Aorta (tissue), 5 donors: ENCODE measurements around the gene RAB3B. TPM values are rescaled to one million over a fixed set of nuclear protein-coding genes. Genes with fewer than 3 reads are reported as not detected.

Experiments
- ATAC-seq: fragments of 200-7000 bp; cut with Tn5 transposase; one replicate; pipeline ENCODE4 v1.9.1; 2022; ENCODE audit warnings: moderate library complexity; ENCODE audit not compliant: low FRiP score
- DNase-seq, 2 donors: peaks; one replicate each; pipeline ENCODE4 v3.0.0-alpha.2; 2020
- H3K27ac ChIP-seq, 2 donors: one replicate each; pipeline ENCODE4 v1.5.1; 2013; ENCODE audit warnings: low read length in 2 of 2, mild to moderate bottlenecking in 2 of 2, moderate library complexity in 2 of 2, control low read depth in 1 of 2, inconsistent platforms in 1 of 2, low read depth in 1 of 2
- H3K27me3 ChIP-seq, 2 donors: one replicate each; pipeline ENCODE4 v1.6.1; 2013; ENCODE audit warnings: control low read depth in 1 of 2, low read length in 1 of 2, mild to moderate bottlenecking in 1 of 2, moderate library complexity in 1 of 2; ENCODE audit not compliant: insufficient read depth in 2 of 2, control insufficient read depth in 1 of 2
- H3K36me3 ChIP-seq, 2 donors: one replicate each; pipeline ENCODE4 v1.6.1; 2013; ENCODE audit warnings: control low read depth in 1 of 2, low read length in 1 of 2, mild to moderate bottlenecking in 1 of 2; ENCODE audit not compliant: insufficient read depth in 2 of 2, control insufficient read depth in 1 of 2
- H3K4me1 ChIP-seq, 2 donors: one replicate each; pipeline ENCODE4 v1.6.1; 2013; ENCODE audit warnings: low read length in 2 of 2, control low read depth in 1 of 2, mild to moderate bottlenecking in 1 of 2, moderate library complexity in 1 of 2; ENCODE audit not compliant: insufficient read depth in 2 of 2, control insufficient read depth in 1 of 2
- H3K4me3 ChIP-seq, 2 donors: one replicate each; pipeline ENCODE4 v1.5.1; 2013; ENCODE audit warnings: low read length in 2 of 2, control low read depth in 1 of 2, mild to moderate bottlenecking in 1 of 2
- H3K9me3 ChIP-seq: one replicate; pipeline ENCODE4 v1.6.1; 2013; ENCODE audit warnings: mild to moderate bottlenecking, low read length; ENCODE audit not compliant: control insufficient read depth
- WGBS, 2 donors: extraction: QIAGEN DNeasy Blood & Tissue Kit; methylation state at CpG; one replicate each; pipeline ENCODE4 v1.1.7; 2013; 5-methylcytosine and 5-hydroxymethylcytosine counted together
- intact Hi-C, 2 donors: fragments of 100-400 bp; cut with DNase I; formaldehyde crosslinking; loops; one replicate each; pipeline versions ENCODE4 v1.14.2 to v1.15.0; 2022
- polyA plus RNA-seq, 2 donors: library from polyadenylated mRNA; stranded (reverse); fragments of 200-250 nt; gene quantifications; one replicate each; pipeline ENCODE4 v1.2.3, GENCODE V29; 2013
- total RNA-seq, 2 donors: library from RNA; stranded (reverse); fragmentation: NEBNext Ultra II Directional; extraction: Animal tissue kit (Norgen Biotek cat#: 25700); gene quantifications; one replicate each; pipeline ENCODE4 v1.2.1, GENCODE V29; 2021
- donor health status: healthy with polysubstance abuse.
- donor health status: Bipolar disorder and iron deficiency.
- donor health status: DM: no; HTN: no; CAD: no.
- donor health status: DM: no; HTN: no; CAD: no.
- donor health status: DM: yes; HTN: yes; CAD: no.

Gene RAB3B
- total and polyA plus RNA-seq, 4 donors, result 0.03 to 0.13 (median 0.04) TPM

DNA sequence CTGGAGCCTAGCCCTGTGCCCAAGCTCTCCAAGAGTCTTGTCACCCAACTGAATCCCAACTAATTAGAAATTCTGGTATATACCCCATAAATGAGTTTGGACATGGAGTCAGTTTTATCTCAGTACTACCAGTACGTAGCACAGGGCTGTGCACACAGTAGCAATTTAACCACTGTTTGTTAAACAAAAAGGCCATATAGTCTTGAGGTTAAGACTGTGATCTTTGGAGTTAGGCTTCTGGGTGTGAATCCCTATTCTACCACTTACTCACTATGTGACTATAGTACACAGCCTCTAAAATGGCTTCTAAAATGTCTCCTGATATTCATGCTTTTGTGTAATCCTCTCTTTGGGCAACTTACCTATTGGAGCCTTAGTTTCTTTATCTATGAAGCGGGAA, 48.2 kb downstream of the RAB3B start:
- Histone ChIP-seq H3K4me3 (no peak overlapping the region), H3K27me3 (no peaks in the 10 kb centered on the region), H3K4me1 (no peaks in the 10 kb centered on the region), H3K9me3 (peaks cover 6% of the 10 kb centered on the region), H3K36me3 (no peaks in the 10 kb centered on the region), H3K27ac (no peak overlapping the region)
- intact Hi-C loops, result no loop called here
- ATAC-seq, result no peak
- 96 to 97% methylated on average over 2 of the region's 2 CpGs for WGBS, 2 donors
- no peak for DNase-seq

DNA sequence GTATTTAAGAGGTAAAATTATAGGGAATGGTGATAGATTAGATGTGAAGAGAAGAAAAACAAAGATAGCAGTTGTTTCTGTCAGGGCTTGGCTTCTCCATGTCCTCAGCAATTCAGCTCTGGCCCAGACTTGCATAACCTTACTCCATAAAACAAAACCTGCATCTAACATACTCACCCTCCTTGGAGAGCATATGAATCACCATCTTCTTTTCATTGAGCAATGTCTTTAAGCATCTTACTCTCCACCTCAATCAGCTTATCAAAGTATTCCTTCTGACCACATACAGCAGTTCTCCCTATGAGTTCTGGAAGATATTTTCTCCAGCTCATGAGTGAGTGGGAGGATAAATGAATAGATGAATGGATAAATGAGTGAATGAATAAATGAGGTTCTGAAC, 49.0 kb downstream of the RAB3B start:
- Histone ChIP-seq H3K36me3 (no peaks in the 10 kb centered on the region), H3K9me3 (peaks cover 6% of the 10 kb centered on the region), H3K27me3 (no peaks in the 10 kb centered on the region), H3K4me3 (no peak overlapping the region), H3K27ac (no peak overlapping the region), H3K4me1 (no peaks in the 10 kb centered on the region)
- DNase-seq, result no peak
- intact Hi-C loops, result no loop called here
- ATAC-seq, result no peak

DNA sequence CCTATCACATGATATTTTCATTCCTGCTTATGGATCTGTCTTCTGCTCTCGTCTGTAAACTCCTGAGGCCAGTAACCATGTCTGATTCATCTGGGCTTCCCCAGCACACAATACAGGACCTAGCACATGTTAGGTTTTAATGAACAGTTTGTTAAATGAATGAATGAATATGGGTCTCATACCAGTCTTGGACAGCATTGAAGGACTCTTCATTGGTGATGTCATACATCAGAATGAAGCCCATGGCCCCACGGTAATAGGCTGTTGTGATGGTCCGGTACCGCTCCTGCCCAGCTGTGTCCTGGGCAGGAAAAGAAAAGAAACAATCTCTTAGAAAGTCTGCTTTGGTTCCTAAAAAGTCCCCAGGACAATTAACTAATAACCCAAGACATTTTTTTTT, 53.4 kb downstream of the RAB3B start:
- 91 to 96% methylated on average over 4 of the region's 4 CpGs for WGBS, 2 donors
- intact Hi-C loops, result no loop called here
- Histone ChIP-seq H3K36me3 (no peaks in the 10 kb centered on the region), H3K27ac (no peak overlapping the region), H3K4me1 (no peaks in the 10 kb centered on the region), H3K9me3 (peaks cover 6% of the 10 kb centered on the region), H3K27me3 (no peaks in the 10 kb centered on the region), H3K4me3 (no peak overlapping the region)
- DNase-seq, result no peak
- ATAC-seq, result no peak

GRCh38 chr1:51936531-51936930, 54.0 kb downstream of the RAB3B start:
- Histone ChIP-seq H3K27me3 (no peaks in the 10 kb centered on the region), H3K4me1 (no peaks in the 10 kb centered on the region), H3K36me3 (no peaks in the 10 kb centered on the region), H3K27ac (no peak overlapping the region), H3K9me3 (peaks cover 3% of the 10 kb centered on the region), H3K4me3 (no peak overlapping the region)
- 77 to 79% methylated on average over 4 of the region's 4 CpGs for WGBS, 2 donors
- intact Hi-C loops, result no loop called here
- ATAC-seq, result no peak
- DNase-seq, result no peak

GRCh38 chr1:51933344-51933743, 57.2 kb downstream of the RAB3B start:
- intact Hi-C loops, result no loop called here
- WGBS, 2 donors, result 92 to 98% methylated on average over 1 of the region's 1 CpG
- H3K27ac ChIP-seq, result no peak overlapping the region
- H3K27me3 ChIP-seq, result no peaks in the 10 kb centered on the region
- no peak for DNase-seq
- no peaks in the 10 kb centered on the region for H3K4me1 ChIP-seq
- no peak for ATAC-seq
- H3K4me3 ChIP-seq, result no peak overlapping the region
- H3K36me3 ChIP-seq, result no peaks in the 10 kb centered on the region
- no peaks in the 10 kb centered on the region for H3K9me3 ChIP-seq

DNA sequence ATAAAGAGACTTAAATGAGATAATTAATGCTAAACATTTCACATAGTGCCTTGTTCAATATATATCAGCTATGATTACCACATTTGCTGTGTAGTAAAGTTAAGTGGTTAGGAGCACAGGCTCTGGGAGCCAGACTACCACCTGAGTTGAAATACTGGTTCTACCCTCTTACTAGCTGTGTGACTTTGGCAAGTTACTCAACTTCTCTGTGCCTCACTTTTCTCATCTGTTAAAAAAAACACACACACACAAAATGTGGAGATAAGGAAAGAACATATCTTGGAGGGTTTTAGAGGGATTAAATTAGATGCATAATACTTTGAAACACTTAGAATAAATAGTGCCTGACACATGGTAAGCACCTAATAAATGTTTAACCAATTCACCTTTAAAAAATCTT, 60.2 kb downstream of the RAB3B start:
- H3K4me3 ChIP-seq, result no peak overlapping the region
- no peaks in the 10 kb centered on the region for H3K9me3 ChIP-seq
- no peaks in the 10 kb centered on the region for H3K36me3 ChIP-seq
- H3K4me1 ChIP-seq, result no peaks in the 10 kb centered on the region
- intact Hi-C loops, result no loop called here
- H3K27me3 ChIP-seq, result no peaks in the 10 kb centered on the region
- ATAC-seq (no peak), DNase-seq (no peak)
- H3K27ac ChIP-seq, result no peak overlapping the region

DNA sequence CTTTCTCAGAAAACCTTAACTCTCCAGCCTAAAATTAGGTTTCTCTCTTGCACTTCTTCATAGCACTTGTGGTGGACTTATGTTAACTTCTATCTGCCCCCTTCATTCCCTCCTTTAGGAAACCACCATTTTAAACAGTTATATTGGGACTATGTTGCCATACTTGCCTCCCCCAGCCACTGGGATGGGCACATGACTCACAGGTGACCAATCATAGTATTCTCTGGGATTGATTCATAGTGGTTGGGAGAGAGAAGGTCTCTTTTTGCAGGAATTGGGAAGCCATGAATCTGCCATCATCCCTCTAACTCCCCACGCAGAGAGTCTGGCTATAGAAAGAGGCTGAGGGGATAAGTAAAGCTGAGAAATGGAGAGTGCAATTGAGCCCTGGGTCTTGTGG, 61.6 kb downstream of the RAB3B start:
- no peaks in the 10 kb centered on the region for H3K9me3 ChIP-seq
- 60 to 75% methylated on average over 1 of the region's 1 CpG for WGBS, 2 donors
- no peaks in the 10 kb centered on the region for H3K27me3 ChIP-seq
- intact Hi-C loops, result no loop called here
- no peak overlapping the region for H3K4me3 ChIP-seq
- H3K4me1 ChIP-seq, result no peaks in the 10 kb centered on the region
- ATAC-seq (no peak), DNase-seq (no peak)
- no peak overlapping the region for H3K27ac ChIP-seq
- H3K36me3 ChIP-seq, result no peaks in the 10 kb centered on the region

DNA sequence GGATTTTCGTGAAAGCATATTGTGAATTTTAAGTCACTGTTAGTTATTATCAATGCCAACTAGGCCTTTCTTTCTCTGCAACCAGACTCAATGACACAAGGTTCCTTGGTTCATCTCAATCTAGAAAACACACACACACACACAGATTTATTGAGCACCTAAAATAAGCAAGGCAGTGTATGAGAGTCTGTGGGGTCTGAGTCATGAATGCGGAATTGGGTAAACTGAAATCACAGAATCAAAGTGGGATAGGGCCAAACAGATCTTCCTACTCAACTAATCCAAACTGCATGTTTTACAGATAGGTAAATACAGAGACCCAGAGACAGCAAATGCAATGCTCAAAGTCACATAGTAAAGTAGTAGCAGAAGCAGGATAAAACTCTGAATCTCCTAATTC, 63.5 kb downstream of the RAB3B start:
- no peak overlapping the region for H3K4me3 ChIP-seq
- ATAC-seq, result no peak
- WGBS, 2 donors, result 89 to 92% methylated on average over 2 of the region's 2 CpGs
- H3K4me1 ChIP-seq, result no peaks in the 10 kb centered on the region
- DNase-seq, result no peak
- no peaks in the 10 kb centered on the region for H3K9me3 ChIP-seq
- H3K27ac ChIP-seq, result no peak overlapping the region
- H3K27me3 ChIP-seq, result no peaks in the 10 kb centered on the region
- H3K36me3 ChIP-seq, result no peaks in the 10 kb centered on the region
- intact Hi-C loops, result no loop called here

GRCh38 chr1:51926171-51926812, 64.2 kb downstream of the RAB3B start:
- H3K9me3 ChIP-seq, result no peaks in the 10 kb centered on the region
- H3K4me3 ChIP-seq, result no peak overlapping the region
- H3K27me3 ChIP-seq, result no peaks in the 10 kb centered on the region
- no peaks in the 10 kb centered on the region for H3K4me1 ChIP-seq
- WGBS, 2 donors, result 62 to 67% methylated on average over 5 of the region's 5 CpGs
- H3K27ac ChIP-seq, result no peak overlapping the region
- no peaks in the 10 kb centered on the region for H3K36me3 ChIP-seq
- DNase-seq, result no peak
- intact Hi-C loops, result no loop called here
- ATAC-seq, result no peak
